Stimulated activated CD8-positive, alpha-beta memory T cell treated with anti-CD3 and anti-CD28 coated beads, Interleukin-4, amount 100 ng/mL, for 4 hours (primary cell): Measurements from ENCODE around the gene INTS11.

ENCODE experiments used
- DNase-seq, 2 donors: peaks; one replicate each; pipeline ENCODE4 v3.0.0-alpha.2; 2020; ENCODE audit warnings: low read depth in 2 of 2, low spot score in 1 of 2

The INTS11 gene

DNA sequence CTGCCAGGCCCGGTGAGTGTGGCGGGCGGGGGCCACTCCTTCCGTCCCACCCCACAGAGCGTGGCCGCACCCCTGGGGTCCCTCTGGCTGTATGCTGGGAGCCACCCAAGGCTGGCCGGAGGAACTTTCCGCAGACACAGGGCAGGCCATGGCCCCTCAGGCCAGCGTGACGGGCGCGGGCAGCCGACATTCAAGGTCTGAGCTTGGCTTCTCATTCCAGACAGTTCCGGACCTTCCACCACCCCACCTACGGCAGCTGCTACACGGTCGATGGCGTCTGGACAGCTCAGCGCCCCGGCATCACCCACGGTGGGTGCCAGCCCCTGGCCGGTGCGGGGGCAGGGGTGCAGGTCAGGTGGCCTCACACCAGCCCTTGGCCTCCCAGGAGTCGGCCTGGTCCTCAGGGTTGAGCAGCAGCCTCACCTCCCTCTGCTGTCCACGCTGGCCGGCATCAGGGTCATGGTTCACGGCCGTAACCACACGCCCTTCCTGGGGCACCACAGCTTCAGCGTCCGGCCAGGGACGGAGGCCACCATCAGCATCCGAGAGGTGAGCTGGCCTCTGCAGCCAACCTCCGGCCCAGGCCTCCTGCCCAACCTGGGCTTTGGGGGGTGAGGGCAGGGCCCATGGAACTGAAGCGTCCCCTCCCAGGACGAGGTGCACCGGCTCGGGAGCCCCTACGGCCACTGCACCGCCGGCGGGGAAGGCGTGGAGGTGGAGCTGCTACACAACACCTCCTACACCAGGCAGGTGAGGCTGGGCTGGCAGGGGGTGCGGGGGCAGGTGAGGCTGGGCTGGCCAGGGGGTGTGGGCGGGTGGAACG is 37.0 kb downstream of the INTS11 start:
- DNase-seq: no peak

DNA sequence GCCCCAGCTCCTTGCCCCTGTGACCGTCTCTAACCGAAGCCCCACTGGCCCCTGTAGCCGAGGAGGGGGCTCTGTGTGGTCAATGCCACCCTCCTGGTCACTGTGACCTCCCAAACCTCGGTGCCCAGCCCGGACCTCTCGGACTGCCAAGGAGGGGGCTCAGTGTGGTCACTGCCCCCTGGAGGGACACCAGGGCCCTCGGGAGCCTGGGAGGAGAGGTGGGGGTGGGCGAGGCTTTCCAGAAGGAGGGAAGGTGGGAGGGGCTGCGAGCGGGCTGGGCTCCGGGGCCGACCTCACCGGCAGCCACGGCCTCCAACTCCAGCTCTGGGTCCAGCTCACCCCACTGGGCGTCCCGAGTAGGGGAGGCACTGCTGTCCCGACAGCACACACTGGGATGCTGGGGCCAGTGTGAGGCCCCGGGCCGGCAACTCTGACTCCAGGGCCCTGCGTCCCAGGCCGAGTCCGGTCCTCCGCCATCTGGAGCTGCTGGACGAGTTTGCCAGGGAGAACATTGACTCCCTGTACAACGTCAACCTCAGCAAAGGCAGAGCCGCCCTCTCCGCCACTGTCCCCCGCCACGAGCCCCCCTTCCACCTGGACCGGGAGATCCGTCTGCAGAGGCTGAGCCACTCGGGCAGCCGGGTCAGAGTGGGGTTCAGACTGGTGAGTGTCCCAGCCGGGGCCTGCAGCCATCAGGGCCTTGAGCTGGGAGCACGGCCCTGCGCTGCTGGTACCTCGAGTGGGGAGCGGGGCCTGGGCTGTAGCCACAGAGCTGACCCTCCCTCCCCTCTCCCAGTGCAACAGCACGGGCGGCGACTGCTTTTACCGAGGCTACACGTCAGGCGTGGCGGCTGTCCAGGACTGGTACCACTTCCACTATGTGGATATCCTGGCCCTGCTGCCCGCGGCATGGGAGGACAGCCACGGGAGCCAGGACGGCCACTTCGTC is 37.9 kb downstream of the INTS11 start:
- no peak for DNase-seq

DNA sequence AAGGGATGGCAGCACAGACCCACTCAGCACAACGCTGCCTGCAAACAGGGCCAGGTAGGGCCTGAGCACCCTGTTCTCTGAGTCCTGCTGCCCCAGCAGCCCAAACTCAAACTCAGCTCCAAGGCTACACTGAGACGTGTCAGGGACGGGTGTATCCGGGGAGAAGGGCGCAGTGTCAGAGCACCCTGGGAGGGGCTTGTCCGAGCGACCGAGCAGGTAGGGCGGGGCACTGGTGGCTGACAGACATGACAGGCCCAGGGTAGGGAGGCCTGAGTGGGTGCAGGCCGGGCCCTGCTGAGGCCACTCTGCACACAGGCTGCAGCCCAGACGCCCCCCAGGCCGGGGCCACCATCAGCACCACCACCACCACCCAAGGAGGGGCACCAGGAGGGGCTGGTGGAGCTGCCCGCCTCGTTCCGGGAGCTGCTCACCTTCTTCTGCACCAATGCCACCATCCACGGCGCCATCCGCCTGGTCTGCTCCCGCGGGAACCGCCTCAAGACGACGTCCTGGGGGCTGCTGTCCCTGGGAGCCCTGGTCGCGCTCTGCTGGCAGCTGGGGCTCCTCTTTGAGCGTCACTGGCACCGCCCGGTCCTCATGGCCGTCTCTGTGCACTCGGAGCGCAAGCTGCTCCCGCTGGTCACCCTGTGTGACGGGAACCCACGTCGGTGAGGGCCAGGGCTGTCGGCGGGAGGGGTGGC is 38.7 kb downstream of the INTS11 start:
- DNase-seq: no peak

DNA sequence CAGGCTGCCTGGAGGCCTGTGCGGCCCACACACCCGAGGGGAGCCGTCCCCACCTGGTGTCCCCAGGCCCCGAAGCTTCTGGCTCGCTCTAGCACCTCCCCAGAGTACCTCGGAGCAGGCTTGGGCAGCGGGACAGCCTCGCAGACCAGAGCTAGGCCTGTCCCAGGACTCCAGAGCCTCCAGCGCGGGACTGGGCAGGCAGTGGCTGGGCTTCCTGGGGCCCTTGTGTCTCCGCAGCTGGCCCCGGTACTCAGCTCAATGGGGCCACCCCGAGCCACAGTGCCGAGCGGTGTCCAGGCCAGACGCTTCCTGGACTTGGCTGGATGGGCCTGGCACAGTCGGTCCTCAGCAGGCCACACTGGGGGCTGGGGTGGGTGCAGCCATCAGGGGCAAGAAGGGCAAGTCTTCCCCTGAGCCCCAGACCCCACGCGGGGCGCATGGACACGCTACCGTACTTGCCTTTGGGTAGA is 39.3 kb downstream of the INTS11 start:
- DNase-seq: no peak

DNA sequence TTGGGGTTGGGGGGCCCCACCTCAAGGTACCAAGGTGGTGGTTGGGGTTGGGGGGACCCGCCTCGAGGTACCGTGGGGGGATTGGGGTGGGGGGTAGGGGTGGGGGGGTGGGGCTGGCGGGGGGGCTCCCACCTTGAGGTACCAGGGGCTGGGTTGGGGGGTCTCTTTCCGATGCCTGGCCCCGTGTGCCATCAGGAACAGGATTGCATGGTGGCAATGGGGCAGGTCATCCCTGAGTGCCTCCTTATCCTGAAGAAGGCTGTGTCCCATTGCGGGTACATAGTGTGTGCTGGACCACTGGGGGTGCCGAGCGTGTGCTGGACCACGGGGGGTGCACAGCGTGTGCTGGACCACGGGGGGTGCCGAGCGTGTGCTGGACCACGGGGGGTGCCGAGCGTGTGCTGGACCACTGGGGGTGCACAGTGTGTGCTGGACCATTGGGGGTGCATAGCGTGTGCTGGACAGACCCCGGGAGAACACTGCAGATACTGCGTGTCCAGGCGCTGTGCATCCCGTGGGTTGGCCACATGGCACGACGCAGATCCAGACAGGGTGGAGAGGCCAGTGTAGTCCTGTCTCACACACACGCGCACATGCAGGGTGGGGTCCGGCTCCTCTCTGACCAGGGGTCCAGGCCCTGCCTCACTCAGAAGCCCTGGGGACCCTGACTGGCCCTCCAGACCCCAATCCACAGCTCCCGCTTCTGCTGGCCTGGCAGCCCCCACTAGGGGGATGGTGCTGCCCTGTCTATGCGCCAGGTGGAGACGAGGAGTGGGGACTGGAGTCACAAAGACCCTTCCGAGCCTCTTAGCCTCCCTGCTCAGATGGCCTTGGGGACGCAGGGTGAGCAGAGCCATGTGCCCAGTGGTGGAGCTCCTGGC is 40.0 kb downstream of the INTS11 start:
- no peak for DNase-seq

DNA sequence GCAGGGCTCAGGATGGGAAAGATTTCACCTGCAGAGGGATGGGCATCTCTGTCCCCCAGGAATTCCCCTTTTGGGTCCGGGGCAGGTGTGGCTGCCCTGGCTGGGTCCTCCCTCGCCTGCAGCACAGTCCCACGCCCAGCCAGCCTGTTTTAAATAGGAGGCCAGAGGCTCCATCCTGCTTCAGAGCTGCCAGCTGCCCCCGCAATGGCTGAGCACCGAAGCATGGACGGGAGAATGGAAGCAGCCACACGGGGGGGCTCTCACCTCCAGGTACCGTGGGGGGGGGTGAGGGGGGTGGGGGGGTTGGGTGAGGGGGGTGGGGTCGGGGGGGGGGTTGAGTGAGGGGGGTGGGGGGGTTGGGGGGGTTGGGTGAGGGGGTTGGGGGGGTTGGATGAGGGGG is 40.6 kb downstream of the INTS11 start:
- DNase-seq: no peak

DNA sequence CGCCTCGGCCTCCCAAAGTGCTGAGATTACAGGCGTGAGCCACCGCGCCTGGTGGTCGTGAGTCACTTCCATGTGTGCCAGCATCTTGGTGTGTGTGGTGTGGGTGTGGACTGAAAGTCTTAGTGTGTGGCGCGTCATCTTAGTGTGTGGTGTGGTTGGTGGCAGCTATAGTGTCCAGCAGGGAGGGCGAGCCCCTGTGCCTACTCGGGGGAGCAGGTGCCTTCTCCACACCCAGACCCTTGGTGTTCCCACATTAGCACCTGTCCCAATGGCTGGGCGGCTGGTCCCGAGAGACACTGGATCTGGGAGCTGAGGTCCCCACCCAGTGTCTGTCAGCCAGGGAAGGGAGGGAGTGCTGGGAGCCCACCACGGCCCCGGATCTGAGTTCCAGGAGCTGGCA is 41.5 kb downstream of the INTS11 start:
- no peak for DNase-seq

DNA sequence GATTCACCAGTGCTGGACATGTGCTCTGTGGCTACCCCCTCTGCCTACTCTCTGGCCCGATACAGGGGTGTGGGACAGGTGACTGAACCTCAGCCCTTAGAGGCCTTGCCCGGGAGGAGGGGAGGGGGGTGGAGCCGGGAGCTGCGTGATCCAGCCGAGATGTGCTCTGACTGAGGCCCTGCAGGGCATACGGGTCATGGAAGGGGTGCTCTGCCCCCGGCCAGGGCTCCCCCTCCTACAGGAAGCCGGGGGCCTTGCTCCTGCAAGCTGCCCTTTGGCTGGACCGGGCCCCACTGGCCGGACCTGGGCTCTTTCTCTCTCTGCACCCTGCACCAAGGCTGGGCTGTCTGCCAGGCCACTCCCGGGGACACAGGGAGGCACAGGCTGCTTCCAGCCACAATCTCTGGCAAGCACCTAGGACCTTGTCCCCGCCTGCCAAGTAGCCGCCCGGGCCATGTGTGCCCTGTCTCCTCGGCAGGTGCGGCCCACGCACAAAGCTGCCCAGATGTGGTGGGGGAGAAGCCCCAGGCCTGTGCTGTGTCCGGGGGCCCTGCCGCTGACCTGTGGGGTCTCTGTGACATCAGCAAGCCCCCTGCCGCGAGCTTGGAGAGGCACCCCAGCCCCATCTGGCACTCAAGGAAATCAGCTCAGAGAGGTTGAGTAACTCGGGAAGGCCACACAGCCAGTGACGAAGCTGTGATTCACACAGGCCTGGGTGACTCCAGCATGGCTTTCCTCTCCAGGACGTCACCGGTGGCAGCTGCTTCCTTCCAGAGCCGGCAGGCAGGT is 42.7 kb downstream of the INTS11 start:
- DNase-seq: no peak

DNA sequence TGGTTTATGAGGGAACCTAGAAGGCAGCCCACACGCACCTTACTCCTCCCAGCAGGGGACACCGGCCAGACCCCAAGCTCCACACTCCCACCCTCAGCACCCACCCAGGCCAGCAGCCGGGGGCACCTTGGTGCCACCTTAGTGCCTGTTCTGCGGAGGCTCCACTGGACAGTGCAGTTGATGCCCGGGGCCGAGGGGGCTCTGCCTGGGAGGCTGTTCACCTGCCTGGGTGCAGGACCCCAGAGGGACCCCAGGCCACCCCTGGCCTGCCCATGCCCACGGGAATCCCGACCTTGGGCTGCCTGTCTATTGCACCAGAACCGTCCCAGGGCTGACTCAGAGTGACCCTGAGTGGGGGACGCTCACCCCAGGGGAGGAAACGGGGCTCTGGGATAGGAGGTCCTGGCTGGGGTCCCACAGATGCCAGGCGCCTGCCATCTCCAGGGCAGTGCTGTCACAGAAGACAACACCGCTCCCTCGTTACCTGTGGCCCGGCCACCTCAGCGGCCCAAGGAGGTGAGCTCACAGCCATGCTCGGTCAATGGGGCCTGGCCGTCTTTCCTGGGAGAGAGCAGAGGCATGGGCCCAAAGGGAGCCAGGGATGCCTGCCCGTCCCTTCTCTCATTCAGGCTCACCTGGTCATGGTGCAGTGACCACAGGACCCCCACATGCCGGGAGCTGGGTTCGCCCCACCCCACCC is 43.5 kb downstream of the INTS11 start:
- DNase-seq: no peak

DNA sequence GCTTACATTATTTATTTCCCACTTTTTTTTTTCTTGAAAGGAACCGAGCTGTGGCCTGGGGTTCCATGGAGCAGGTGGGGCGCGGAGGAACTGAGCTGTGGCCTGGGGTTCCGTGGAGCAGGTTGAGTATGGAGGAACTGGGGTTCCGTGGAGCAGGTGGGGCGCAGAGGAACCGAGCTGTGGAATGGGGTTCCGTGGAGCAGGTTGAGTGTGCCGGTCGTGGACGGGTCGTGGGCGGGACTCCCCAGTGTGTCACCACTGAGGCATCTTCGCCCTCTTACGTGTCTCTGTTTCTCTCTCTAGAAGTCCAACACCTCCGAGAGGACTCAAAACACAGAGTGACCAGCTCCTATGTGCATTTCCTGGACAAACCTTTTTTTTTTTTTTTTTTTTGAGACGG is 45.4 kb downstream of the INTS11 start:
- DNase-seq: no peak

DNA sequence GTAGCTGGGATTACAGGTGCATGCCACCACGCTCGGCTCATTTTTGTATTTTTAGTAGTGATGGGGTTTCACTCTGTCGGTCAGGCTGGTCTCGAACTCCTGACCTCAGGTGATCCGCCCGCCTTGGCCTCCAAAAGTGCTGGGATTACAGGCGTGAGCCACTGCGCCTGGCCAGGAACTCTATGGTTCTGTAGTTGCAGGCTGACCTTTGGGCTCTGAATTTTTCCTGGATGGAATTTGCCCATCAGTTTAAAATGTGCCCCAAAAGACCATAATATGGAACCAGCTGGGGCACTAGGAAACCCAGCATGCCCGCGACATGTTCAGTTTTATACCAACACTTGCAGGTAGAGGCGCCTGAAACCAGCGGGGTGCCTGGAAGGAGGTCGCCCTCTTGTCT is 45.8 kb downstream of the INTS11 start:
- DNase-seq: no peak

DNA sequence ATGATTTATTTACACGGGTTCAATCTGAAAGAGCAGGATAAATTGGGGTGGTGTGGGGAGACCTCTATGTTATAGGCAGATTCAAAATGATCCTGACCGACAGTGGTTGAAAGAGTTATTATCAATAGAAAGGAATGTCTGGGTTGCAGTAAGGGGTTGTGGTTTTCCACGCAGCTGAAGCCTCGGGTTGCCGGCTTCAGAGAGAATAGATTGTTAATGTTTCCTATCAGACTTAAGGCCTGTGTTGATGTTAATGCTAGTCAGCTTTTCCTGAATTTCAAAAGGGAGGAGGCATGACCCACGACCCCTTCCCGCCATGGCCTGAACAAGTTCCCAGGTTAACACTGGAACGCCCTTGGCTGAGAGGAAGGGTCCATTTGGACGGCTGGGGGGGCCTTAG is 48.6 kb downstream of the INTS11 start:
- no peak for DNase-seq

DNA sequence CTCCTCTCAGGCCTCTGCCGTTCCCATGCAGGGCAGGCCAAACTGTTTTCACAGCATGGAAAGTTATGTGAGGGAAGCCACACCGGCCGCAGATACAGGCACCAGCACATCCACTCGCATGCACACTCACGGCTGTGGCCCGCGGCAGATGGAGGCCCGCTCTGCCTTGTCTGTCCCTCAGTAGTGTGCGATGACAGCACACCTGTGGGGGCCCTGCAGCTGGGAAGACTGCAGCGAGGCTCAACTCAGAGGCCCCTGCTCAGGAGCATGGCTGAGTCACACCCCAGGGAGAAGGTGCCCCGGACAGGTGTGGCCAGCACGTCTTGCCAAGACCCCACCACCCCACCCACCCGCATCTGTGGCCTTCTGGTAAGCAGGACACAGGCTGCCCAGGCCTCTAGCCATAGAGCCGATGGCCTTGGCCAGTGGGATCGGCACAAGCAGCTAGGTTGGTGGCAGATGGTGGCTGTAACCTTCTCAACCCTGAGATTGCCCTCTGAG is 49.5 kb downstream of the INTS11 start:
- no peak for DNase-seq

DNA sequence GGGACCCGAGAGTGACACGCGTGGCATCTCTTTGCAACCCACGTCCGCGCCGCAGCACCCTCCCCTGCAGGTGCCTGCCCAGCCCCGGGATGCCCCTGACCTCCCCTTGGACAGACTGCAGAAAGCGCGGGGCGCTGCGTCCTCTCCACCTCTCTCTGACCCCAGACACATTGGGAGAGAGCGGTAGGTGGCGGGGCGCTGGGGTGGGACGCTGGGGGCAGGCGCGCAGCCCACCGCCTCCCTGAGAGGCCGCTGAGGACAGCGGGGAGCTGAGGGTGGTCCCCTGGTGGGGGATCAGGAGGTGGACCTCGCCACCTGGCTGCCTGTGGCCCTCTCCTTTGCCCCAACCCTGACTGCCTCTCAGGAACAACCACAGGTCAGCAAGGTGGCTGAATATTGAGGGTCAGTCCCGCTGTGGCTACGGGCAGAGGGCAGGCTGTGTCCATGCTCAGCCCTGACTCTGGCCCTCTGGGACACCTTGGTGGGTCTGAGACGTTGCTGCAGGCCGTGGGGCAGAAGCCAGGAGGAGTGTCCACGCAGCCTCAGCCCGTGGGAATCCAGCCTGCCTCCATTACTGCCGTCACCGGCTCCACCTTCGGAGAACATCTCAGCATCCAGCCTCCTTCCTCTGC is 50.0 kb downstream of the INTS11 start:
- no peak for DNase-seq

DNA sequence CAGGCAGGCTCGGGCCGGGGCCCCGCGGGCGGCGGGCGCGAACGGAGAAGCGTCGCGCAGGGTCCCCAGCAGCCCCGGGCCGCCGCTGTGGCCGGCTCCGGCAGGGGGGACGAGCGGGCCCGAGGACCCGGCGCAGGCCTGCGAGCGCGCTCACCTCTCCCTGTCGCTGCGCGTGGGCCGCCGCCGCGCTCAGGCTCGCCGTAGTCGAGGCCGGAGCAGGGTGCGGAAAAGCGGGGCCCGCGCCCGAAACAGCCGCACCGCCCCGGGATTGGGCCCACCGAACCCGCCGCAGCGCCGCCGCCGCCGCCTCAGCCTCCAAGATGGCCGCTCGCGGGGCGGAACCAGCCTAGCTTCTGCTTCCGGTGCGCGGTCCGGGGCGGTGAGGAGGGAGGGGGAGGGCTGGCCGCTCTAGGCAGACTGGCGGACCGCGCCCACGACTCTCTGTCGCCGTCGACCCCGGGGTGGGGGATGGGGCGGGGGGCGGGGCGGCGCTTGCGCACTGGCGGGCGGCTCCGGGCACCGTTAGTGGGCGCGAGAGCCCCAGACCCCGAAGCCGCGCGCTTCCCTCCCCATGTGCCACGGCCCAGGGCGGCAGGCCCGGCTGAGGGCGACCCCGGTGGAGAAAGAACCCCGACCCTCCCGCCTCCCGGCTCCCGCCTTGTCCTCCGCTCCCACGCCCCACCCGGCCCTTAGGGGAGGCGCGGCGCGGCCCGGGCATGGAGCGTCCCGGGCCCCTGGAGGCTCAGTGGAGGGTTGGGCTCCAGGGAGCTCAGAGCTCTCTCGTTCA is 50.8 kb downstream of the INTS11 start, which contains the start of gene UBE2J2:
TSS of gene UBE2J2 (minus strand) at position 343 of the 787 bp plus-strand sequence. CDS start 5,862 bp downstream, outside the sequence.
- DNase-seq: peak; percentile 88 to 89

DNA sequence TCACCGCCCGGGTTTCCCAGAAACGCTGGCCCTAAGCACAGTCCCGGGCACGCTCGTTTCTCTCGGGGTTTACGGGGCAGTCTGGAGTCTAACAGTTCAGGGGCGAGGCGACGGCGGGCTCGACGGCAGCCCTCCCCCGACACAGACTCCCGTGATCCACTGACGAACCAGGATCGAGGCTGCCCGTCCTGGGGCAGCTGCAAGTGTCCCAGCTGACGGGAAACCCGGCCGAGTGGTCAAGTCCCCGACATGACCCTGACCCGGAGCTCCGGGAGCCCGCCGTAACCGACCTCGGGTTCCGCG is 51.3 kb downstream of the INTS11 start:
- no peak for DNase-seq

DNA sequence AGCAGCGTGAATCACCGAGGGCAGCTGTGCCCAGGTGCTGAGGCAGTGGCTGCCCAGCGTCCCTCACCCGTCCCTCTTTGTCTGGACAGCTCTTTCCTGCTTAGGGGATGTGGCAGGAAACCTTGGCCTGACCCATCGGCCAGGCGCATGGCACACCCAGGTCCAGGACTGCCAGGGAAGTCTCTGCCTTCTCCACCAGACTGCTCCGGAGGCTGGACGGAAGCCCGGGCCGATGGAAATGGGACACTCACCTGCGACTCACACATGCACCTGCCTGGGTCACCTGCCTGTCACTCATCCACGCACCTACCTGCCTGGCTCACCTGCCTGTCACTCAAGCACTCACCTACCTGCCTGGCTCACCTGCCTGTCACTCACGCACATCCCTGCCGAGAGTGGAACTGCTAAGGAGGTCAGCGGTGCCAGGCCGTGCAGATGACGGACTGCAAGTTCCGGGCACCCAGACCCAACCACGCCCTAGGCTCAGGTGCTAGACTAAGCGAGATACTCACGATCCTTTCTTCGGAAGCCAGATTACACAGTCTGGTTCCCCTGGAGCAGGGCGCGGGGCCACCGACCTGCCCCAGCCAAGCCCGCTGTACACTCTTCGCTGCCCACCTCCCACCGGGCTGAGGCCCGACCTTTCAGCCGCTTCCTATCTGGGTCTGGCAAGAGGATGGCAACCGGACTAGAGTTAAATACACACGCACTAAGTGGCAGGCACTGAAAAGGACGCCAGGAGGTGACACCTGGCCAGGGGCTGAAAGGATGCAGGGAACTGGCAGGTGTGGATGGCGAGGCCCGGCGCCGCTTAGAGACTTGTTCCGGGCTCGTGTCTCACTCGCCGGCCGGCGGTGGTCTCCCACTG is 51.9 kb downstream of the INTS11 start:
- no peak for DNase-seq
